HG03558 (cell line): Measurements from ENCODE around the gene RETSAT.
"Not testable (repeated sequence)": the region's sequence is repeated elsewhere in the genome, so short reads cannot be mapped to it uniquely, and the experiment has no call there.

Experiments used
- ATAC-seq: cut with Tn5 transposase; IDR thresholded peaks from one replicate; pipeline ENCODE4 v1.9.1; 2021; ENCODE audit warnings: moderate number of reproducible peaks; ENCODE audit not compliant: unreplicated experiment; ENCODE audit errors: extremely low read depth

The RETSAT gene

DNA sequence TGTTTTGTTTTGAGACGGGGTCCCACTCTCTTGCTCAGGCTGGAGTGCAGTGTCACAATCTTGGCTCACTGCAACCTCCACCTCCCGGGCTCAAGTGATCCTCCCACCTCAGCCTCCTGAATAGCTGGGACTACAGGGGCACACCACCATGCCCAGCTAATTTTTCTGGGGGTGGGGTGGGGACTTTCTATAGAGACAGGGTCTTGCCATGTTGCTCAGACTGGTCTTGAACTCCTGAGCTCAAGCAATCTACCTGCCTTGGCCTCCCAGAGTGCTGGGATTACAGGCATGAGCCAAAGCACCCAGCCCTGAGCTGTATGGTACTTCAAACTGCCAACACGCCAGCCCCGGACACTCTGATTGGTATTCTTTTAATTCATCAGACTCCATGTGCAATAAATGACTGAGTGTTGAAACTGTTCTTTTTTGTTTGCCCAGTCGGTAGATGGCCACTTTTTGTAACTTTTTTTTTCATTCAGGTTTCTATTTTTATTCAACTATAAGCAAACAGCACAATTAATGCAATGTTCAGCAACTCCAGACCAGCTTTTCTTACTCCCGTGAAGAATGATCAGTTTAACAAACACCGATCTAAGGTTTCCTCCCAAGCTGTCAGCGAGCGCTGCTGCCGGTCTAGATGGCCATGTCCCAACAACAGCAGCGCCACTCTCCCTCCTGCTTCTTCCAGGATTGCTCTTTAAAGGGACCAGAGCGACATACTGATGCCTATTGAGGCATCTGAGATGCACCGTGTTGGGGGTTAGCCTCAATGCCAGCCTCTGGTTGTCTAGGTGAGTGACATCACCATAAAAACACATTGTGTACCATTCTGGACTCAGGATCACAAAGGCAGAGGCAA is 14.1 kb downstream of the RETSAT start:
- ATAC-seq, result no peak

DNA sequence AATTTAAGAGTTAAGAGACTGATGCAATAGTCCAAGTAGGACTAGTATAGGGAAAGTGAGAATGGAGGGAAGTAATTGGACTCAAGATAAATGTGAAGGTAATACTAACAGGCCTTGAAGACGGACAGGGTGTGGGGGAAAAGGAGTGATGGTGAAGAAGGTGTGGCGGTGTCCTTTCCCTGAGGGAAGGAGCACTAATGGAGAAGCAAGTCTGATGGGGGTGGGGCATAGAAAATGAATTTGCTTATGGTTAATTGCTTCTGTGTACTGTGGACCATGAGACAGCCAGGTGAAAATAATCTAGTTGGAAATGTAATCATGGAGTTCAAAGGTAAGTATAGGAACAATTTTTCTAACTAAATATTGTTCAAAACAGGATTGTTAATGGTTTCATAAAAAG is 19.4 kb downstream of the RETSAT start:
- no peak for ATAC-seq

DNA sequence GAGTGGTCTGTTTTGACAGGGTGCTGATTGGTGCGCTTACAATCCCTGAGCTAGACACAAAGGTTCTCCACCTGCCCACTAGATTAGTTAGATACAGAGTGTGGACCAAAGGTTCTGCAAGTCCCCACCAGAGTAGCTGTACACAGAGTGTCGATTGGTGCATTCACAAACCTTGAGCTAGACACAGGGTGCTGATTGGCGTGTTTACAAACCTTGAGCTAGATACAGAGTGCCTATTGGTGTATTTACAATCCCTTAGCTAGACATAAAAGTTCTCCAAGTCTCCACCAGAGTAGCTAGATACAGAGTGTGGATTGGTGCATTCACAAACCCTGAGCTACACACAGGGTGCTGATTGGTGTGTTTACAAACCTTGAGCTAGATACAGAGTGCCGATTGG is 20.5 kb downstream of the RETSAT start:
- not testable (repeated sequence) for ATAC-seq

DNA sequence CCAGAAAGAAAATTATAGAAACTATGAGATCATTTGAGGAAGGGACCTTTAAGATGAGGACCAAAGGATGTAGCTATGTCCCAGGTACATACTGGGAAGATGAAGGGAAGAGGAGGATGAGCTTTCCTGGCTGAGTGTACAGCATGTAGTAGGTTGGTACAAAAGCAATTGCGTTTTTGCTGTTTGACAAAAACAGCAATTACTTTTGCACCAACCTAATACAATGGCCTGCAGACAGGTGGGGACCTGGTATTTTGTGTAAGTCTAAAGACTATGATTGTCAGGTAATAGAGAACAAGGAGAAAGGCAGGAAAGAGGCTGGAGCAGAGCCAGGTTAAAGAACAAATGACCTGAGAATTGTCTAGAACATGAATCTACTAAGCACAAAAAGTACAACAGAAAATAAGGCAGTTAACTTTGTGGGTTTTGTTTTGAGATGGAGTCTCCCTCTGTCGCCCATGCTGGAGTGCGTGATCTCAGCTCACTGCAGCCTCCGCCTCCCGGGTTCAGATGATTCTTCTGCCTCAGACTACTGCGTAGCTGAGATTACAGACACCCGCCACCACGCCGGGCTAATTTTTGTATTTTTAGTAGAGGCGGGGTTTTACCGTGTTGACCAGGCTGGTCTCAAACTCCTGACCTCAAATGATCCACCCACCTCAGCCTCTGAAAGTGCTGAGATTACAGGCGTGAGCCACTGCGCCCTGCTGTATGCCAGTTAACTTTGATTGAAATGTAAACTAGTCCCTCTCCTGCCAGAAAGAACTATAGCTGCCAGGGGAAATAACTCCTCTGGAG is 23.3 kb downstream of the RETSAT start:
- ATAC-seq, result no peak

DNA sequence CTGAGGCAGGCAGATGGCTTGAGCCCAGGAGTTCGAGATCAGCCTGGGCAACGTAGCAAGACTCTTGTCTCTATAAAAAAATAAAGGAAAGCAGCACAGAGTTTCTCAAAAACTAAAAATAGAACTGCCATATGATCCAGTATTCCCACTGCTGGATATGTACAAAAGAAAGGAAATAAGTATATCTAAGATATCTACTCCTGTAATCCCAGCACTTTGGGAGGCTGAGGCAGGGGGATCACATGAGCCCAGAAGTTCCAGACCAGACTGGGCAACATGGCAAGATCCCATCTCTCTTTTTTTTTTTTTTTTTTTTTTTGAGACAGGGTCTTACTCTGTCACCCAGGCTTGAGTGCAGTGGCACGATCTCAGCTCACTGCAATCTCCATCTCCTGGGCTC is 24.6 kb downstream of the RETSAT start:
- ATAC-seq, result not testable (repeated sequence)

DNA sequence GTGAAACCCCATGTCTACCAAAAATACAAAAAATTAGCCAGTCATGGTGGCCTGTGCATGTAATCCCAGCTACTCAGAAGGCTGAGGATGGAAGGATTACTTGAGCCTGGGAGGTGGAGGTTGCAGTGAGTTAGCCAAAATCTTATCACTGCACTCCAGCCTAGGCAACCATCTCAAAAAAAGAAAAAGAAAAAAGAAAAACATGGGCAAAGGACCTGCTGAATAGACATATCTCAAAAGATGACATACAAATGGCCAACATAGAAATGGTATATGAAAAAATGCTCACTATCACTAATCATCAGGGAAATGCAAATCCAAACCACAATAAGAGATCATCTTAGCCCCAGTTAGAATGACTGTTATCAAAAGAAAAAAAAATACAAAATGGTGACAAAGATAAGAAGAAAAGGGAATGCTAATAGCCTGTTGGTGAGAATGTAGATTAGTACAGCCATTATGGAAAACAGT is 25.1 kb downstream of the RETSAT start:
- ATAC-seq, result no peak

DNA sequence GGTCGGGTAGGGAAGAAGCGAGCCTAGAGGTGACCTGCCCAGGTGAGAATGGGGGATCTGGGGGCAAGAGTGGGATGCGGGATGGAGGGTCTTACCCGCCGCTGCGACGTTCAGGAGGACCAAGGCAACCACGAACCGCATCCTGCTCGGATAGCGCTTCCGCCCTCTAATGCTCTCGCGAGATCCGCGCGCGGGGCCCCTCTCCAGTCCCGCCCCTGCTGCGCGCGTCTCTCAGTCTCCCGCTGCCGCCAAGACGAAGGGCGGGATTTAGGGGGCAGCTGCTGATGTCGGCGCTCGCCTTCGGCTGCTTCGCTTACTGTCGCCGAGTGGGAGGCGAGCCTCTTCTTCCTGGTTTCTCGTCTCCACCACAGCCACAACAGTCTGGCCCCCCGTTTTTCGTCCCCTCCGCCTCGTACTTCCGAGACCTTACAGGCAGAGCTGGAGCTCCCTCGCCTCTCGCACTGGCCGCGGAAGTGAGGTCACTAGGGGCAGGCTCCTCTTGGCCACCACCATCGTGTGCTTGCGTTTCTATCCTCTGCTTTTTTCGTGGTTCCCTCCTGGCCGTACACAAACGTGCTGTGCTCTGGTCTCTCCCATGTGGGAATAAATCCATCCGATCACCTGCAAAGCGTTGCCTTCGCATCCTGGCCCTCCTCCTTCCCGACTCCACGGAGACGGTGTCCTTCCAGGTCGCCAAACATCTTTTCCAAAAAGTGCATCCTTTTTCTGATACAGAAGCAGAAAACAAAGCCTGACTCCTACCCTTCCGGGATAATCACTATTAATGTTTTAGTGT is 26.3 kb downstream of the RETSAT start, which contains the start of gene TGOLN2:
TGOLN2 (minus strand) TSS at position 168 of the 796 bp plus-strand sequence; CDS start at position 141, 27 bp downstream.
- peak; percentile 54 for ATAC-seq

DNA sequence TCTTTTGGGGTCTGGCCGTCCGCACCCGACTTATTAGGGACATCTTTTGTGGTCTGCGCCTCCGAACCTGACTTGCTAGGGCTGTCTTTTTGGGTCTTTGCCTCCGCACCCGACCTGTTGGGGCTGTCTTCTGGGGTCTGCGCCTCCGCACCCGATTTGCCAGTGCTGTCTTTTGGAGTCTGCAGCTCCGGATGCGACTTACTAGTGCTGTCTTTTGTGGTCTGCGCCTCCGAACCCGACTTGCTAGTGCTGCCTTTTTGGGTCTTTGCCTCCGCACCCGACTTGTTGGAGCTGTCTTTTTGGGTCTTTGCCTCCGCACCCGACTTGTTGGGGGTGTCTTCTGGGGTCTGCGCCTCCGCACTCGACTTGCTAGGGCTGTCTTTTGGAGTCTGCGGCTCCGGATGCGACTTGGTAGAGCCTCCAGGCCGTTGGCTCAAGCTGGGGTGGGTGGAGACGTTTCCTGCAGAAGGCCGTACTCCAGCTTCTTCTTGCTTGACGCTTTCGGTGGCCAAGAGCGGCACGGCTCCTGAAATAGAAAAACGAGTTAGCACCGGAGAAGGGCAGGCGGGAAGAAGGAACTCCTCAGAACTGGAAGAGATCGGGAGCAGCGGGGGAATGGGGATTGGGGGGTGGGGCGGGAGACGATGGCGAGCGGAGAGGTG is 27.0 kb downstream of the RETSAT start:
- ATAC-seq, result no peak

DNA sequence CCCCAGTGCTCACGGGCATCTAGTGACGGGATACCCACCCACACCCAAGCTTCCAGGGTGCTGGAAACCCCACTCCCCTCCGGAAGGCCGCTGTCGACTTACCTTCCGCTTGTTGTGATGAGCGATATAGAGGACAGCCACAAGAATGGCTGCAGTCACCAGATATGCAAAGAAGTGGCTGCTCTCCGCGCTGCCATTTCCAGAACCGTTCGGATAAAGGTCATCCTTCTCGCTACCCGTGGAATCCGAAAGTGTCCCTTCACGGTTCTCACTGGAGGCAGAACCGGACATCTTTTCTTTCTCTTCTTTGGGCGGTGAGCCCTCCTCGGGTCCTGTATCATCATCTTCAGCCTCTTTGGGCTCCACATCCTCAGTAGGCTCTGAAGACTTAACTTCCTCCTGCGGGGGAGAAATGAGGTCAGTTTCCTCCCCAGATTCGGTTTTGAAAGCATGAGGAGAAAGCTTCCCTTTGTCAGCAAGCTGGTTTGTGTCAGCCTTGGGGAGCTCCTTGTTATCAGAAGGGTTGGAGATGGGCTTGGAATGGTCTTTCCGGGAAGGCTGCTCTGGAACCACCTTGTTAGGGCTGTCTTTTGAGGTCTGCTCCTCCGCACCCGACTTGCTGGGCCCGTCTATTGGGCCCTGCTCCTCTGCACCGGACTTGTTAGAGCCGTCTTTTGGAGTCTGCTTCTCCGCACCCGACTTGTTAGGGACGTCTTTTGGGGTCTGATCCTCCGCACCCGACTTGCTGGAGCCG is 27.7 kb downstream of the RETSAT start:
- no peak for ATAC-seq

DNA sequence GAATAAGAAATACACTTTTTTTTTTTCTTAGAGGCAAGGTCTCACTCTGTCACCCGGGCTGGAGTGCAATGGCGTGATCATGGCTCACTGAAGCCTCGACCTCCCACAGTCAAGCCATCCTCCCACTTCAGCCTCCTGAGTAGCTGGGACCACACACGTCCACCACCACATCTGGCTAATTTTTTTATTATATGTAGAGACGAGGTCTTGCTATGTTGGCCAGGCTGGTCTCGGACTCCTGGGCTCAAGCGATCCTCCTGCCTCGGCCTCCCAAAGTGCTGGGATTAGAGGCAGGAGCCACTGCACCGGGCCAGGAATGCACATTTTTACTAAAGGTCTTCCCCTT is 28.9 kb downstream of the RETSAT start:
- ATAC-seq, result no peak

DNA sequence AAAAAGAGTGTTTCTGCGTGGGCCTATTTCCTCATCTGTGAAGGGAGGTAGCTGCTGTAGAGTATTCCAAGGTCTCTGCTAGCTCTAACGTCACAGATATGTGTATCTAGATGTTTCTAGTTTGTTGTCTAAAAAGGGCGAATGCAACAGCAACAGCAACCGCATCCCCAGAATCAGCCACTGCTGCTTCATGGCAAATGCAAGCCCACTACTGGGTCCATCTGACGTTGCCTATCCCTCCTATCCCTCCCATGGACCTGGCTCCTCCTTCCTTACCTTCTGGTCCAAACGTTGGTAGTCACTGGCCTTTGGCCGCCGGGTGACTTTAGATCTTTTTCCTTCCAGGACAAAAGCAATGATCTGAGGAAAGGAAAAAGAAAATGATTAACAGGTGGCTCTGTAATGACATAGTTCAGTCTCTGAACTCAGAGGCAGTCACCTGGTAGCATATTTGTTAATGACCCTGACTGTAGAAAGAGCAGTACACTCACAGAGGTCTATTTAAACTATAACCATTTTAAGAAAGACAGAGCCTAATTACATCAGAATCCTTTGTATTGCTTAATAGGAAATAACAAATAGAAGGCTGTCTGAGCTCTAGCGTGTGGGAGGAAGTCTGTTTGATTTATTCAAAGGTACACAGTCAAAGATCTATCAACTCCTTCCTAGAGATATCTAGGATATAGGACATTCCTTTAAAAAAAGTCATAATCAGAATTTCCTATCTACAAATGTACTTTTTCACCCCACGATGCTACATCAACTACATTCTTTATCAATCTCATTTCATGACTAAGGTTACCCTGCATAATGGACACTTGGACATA is 29.5 kb downstream of the RETSAT start:
- ATAC-seq, result no peak

DNA sequence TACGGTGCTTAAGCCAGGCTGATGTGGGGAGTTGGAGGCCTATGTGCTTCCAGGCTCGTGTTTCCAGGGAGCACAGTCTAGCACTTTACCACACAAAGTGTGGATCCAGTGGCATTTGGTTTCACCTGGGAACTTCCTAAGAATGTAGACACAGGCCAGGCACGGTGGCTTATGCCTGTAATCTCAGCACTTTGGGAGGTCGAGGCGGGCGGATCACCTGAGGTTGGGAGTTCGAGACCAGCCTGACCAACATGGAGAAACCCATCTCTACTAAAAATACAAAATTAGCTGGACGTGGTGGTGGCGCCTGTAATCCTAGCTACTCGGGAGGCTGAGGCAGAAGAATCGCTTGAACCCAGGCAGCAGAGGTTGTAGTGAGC is 30.4 kb downstream of the RETSAT start:
- not testable (repeated sequence) for ATAC-seq

DNA sequence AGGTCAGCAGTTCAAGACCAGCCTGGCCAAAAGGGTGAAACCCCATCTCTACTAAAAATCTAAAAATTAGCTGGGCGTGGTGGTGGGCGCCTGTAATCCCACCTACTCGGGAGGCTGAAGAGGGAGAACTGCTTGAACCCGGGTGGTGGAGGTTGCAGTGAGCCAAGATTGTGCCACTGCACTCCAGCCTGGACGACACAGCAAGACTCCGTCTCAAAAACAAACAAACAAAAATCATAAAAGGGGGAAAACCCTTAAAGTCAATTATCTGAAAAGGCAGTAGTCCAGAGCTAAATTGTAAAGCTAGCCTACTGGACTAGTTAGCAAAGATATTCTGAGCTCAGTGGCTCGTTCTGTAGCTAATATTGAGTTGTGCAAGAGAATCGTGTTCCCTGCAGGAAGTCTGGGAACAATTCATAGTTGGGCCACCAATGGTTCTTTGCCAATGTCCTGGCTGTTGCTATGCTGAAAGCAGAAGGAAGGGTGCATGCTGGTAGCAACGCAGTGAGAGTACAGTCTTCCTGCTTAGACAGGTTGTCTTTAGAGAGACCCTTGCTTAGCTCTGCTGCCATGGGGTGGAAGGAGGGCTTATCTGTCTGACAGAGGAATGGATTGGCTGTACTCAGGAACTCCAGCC is 30.9 kb downstream of the RETSAT start:
- no peak for ATAC-seq

DNA sequence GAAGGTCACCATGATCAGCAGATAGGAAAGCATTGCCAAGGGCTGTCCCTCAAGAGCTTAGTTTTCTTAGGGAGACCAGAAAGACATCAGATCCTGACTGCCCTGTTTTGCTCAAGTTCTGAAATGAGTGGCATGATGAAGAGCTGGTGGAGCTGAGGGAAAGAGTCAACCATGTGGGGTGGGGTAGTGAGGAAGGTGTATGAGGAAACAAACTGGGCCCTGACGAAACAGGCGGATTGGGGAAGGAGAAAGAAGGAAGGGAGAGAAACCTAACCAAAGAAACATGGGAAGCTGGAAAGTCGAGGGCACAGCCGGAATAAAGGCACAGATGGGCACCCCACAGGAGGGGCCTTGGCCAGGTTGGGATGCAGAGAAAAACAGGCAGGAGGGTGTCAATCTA is 34.5 kb downstream of the RETSAT start:
- ATAC-seq, result no peak

DNA sequence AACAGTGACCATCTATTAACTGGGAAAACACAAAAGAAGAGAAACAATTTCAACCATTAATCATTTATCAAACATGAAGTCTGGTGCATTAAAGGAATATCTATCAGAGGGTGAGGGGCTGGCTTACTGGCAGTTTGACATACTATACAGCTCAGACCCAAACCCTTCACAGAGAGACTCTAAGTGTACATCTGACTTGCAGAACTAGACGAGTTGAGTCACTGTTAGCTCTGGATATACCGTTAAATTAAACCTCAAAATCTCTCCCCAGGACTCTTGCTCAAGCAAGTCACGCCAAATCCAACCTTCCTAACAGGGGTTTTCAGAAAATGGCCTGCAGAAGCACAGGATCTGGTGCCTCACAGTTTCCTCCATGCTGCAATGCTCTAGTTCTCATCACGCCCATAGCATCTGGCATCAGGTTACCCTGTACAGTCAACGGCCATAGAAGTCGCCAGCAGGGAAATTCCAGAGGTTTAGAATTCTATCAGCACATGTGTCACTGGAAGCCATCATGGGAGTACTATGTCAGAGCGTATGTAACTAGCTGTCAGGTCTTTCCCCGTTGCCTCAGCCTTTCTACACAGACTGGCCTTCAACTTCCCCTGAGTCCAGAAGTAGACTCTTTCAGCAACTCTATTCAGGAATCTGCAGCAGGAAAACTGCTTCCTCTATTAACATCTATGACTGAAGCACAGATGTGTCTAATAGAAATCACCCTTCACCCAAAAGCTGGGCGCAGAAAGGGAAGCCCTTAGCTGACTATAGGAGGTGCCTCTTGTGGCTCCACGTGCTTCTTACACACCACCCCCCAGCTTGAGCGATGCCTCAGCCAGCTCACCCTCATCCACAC is 35.9 kb downstream of the RETSAT start:
- no peak for ATAC-seq

DNA sequence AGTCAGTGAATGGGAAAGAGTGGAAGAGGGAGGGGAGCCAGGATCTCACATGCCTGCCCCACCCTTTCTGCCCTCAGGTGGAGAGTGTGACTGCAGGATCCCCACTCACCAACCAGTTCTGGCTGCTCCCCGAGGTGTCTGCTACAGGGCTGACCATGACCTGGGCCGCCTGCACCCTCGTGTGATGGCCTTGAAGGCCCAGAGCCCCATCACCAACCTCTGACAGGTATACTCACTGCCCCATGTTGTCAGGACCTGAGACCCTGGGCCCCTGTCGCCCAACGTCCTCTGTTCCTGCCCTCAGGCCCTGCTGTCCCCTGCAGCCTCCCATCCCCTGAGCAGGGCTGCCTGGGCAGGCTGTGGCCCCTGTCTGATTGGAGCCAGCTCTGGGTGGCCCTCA is 38.4 kb downstream of the RETSAT start:
- ATAC-seq, result not testable (repeated sequence)

DNA sequence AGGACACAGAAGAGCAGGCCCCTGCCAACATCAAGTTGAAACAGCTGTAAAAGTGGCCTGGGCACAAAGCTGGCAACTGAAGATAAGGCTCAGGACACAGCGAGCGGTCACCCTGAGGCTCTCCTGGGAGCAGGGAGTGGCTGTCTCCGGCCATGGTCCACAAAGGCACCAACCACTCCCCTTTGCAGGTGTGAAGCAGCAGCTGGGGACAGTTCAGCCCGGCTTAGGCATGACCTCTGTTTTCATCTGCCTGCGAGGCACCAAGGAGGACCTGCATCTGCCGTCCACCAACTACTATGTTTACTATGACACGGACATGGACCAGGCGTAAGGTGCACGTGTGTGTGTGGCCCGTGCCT is 39.5 kb downstream of the RETSAT start:
- ATAC-seq, result no peak
